ENCODE results near the gene ICOS. TPM values are rescaled to one million over a fixed set of nuclear protein-coding genes. Genes with fewer than 3 reads are reported as not detected.
"Not testable (repeated sequence)": the region's sequence is repeated elsewhere in the genome, so short reads cannot be mapped to it uniquely, and the experiment has no call there.

The ICOS gene
- total and polyA plus RNA-seq, 2 of the 4 experiments (the other 2 are of a cell fraction): not detected

DNA sequence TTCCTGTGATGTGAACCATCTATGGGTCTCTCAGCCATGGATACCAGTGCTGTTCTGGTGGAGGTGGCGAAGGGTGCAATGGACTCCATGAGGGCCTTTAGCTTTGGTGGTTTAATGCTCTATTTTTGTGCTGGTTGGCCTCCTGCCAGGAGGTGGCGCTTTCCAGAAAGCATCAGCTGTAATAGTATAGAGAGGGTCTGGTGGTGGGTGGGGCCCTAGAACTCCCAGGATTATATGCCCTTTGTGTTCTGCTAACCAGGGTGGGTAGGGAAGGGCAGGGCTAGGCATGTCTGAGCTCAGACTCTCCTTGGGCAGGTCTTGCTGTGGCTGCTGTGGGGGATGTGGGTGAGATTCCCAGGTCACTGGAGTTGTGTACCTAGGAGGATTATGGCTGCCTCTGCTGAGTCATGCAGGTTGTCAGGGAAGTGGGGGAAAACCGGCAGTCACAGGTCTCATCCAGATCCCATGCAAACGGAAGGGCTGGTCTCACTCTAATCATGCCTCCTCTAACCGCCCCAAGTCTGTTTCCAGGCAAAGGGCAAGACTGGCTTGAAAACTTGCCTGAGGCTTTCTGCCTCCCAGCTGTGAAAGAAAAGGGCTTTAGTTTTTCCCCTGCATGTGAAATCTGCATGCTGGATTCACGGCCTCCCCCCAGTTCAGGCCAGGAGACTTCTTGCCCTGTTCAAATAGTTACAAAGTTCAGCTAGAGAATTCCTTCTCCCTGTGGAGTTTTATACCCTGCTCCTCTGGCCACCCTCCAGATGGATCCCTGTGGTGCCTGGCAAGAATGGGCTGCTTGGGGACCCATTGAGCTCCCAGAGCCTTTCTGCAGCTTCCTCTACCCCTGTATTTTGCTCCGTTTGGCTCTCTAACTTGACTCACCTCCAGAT, 7.2 kb downstream of the ICOS start:
- H3K4me3 ChIP-seq (ENCODE audit: insufficient read depth, low read depth, low read length); H2BK120ac ChIP-seq (ENCODE audit: low read depth, low read length); H2AK5ac ChIP-seq (ENCODE audit: low read depth, low read length); H2BK20ac ChIP-seq (ENCODE audit: low read depth, low read length); H2BK5ac ChIP-seq (ENCODE audit: low read depth, low read length, poor library complexity, severe bottlenecking); H4K5ac ChIP-seq (ENCODE audit: low read depth, low read length); H4K20me1 ChIP-seq (ENCODE audit: insufficient read depth, low read length); H3K9ac ChIP-seq (ENCODE audit: low read depth, low read length); H2AK9ac ChIP-seq (replicated peaks; ENCODE audit: low read depth, low read length, poor library complexity); ATAC-seq (ENCODE audit: low read depth); H3K79me1 ChIP-seq (ENCODE audit: low read depth in 1 of 2, low read length in 2 of 2); DNase-seq; H4K91ac ChIP-seq (ENCODE audit: insufficient read depth, low read depth, low read length); POLR2A ChIA-PET (ENCODE audit: unreplicated experiment); H3K9me1 ChIP-seq (ENCODE audit: insufficient read depth, low read length); H4K8ac ChIP-seq (ENCODE audit: low read depth in 2 of 2, low read length in 2 of 2); dilution Hi-C loops (cut with HindIII; ENCODE audit: low sequenced_read_pairs, unreplicated experiment); H3K9me3 ChIP-seq (ENCODE audit: control insufficient read depth, insufficient read depth, low read length); H3K56ac ChIP-seq (ENCODE audit: extremely low read depth, insufficient read depth, low read length); H3K4me1 ChIP-seq (ENCODE audit: control insufficient read depth, insufficient read depth, low read length); intact Hi-C loops (cut with micrococcal nuclease); H3K4ac ChIP-seq (ENCODE audit: low read depth, low read length); BruUV-seq (replicated peaks); H2BK15ac ChIP-seq (ENCODE audit: low read depth, low read length); H3K36me3 ChIP-seq (ENCODE audit: control insufficient read depth, insufficient read depth, low read length); H3K18ac ChIP-seq (ENCODE audit: low read depth, low read length); H3K23ac ChIP-seq (ENCODE audit: low read depth, low read length); H3K4me2 ChIP-seq (ENCODE audit: low read depth, low read length); H3K14ac ChIP-seq (replicated peaks; ENCODE audit: low read depth, low read length); H3K27me3 ChIP-seq (ENCODE audit: control insufficient read depth, insufficient read depth, low read length); H2AFZ ChIP-seq (replicated peaks; ENCODE audit: low read length, poor library complexity); CTCF ChIA-PET; in situ Hi-C loops (cut with MboI; ENCODE audit: low sequenced_read_pairs); H3K27ac ChIP-seq (ENCODE audit: insufficient read depth, low read length): not testable (repeated sequence)
- WGBS, 2 experiments (ENCODE audit: extremely low coverage in 2 of 2, insufficient read length in 1 of 2): 68% methylated on average over 3 of the region's 7 CpGs; no CpG with 5 or more reads in 1 of the 2 experiments

Data from IMR-90 (cell line).